ENCODE measurements around the gene RNF13. TPM values are rescaled to one million over a fixed set of nuclear protein-coding genes. Genes with fewer than 3 reads are reported as not detected.

The RNF13 gene
- total RNA-seq (2014; rRNA removed; shearing (Covaris generic)), result 19.5 and 22.1 TPM in 2 replicates

GRCh38 chr3:149812606-149813366 is at the start of gene RNF13:
TSS of gene RNF13 (plus strand) at chr3:149813215. CDS start at chr3:149846027, 32,812 bp downstream.

DNA sequence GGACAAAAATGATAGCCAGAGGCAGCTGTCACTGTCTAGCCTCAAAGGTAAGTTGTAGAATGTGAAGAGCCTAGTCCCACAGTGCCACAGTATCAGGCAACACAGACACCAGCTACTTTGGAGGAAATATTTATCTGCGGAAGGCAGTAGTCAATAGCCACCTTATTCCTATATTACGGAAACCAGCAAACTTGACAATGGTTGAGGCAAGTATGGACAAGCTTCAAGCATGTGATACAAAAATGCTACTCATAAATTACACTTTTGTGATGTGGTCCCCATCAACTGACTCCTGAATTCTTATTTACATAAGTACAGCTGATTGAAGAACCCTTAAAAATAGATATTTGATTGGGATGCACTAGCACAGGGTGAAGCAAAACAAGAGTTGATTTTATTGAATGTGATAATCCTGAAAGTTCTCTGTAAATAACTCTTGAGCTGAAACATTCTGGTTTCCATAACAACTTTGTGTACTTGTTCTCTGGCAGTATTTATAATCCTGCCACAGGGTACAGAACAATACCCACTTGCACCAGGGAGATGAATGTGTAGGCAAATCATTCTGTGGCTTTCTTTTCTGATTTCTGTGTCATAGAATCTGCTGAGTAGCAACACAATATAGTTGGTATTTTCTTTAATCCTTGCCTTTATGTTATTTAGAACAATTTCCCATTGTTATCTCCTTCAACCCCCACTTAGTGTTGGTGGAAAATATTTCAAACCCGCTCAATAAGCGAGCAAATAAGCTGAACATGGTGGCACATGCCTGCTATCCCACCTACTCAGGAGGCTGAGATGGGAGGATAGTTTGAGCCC is 20.4 kb upstream of the RNF13 start, which contains the start of gene ANKUB1:
TSS of gene ANKUB1 (minus strand) at position 103 of the 819 bp plus-strand sequence. CDS start 188 bp downstream, outside the sequence.

DNA sequence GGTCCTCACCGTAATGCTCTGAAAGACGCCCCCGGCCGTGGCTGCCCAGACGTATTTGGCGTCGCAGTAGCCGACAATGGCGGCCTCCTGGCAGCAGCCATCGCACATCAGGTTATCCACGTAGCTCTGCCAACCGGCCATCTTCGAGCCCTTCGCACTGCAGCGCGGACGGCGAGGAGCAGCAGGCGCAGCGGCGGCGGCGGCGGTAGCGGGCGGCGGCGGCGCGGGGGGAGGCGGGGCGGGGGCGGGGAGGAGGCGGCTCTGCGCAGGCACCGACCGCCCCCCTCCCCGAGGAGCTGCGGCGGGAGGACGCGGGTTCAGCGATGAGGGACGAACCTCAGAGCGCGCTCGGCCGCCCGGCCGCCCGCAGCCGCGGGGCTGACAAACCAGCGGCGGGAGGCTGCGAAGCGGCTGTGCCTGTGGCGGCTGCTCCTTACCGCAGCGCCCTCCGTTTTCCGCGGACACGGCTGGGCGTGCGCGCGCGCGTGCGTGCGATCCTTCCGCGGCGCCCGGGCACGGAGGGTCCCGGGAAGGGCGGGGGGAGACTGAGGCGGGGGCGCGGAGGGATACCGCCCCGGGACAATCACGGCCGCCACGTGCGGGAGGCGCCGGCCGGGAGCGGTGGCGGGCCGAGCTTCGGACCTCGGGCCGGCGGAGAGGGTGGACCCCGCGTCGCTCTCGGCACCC is 157.8 kb downstream of the RNF13 start, which contains the start of gene PFN2:
TSS of gene PFN2 (minus strand) at position 180 of the 687 bp plus-strand sequence. CDS start at position 141, 39 bp downstream.

Small RNA genes within 50 kb of the gene (small RNA-seq; reads per million reads assigned to genes)
- not detected for gene RNU6-507P
- not detected for gene RNU6-720P

Other genes starting within 250 kb of the RNF13 start
- gene WWTR1, start 155.2 kb upstream of the RNF13 start, total RNA-seq (2014; rRNA removed; shearing (Covaris generic)), result 264 and 312 TPM in 2 replicates
- gene COMMD2, start 60.7 kb upstream of the RNF13 start, total RNA-seq (2014; rRNA removed; shearing (Covaris generic)), result 21.8 and 35.9 TPM in 2 replicates
- gene ANKUB1, start 20.7 kb upstream of the RNF13 start, total RNA-seq (2014; rRNA removed; shearing (Covaris generic)), result not detected in 2 replicates
- gene PFN2, start 157.7 kb downstream of the RNF13 start, total RNA-seq (2014; rRNA removed; shearing (Covaris generic)), result 131 and 146 TPM in 2 replicates

All from A375 (cell line).